Ovary (tissue), 9 donors: Measurements from ENCODE around the gene MAP3K7. TPM values are rescaled to one million over a fixed set of nuclear protein-coding genes. Genes with fewer than 3 reads are reported as not detected.

Experiments used
- DNase-seq, 5 donors: peaks; one replicate each; pipeline ENCODE4 v3.0.0-alpha.2; 2019 to 2020
- H3K27ac ChIP-seq, 2 donors: fragments of 200-600 bp; one replicate each; pipeline versions ENCODE4 v1.5.1 to v1.8.0; 2019 to 2022
- H3K27me3 ChIP-seq: fragments of 200-600 bp; one replicate; pipeline ENCODE4 v1.8.0; 2022
- H3K36me3 ChIP-seq: fragments of 200-600 bp; sonication (generic); one replicate; pipeline ENCODE4 v1.5.1; 2019
- H3K4me1 ChIP-seq: one replicate; pipeline ENCODE4 v1.8.1; 2013; ENCODE audit warnings: mild to moderate bottlenecking, moderate library complexity; ENCODE audit not compliant: insufficient read depth
- H3K4me3 ChIP-seq: fragments of 200-600 bp; sonication (generic); one replicate; pipeline ENCODE4 v1.5.1; 2017
- H3K9me3 ChIP-seq, 2 donors: fragments of 200-600 bp in 1 of 2; sonication (generic) in 1 of 2; one replicate each; pipeline versions ENCODE4 v1.5.1 to v1.8.1; 2013 to 2019; ENCODE audit warnings: mild to moderate bottlenecking in 1 of 2, moderate library complexity in 1 of 2
- EP300 ChIP-seq: sonication (generic); formaldehyde crosslinking; IDR thresholded peaks from one replicate; pipeline ENCODE4 v1.6.1; 2017; ENCODE audit warnings: antibody characterized with exemption
- POLR2A ChIP-seq: fragments of 450-650 bp; IDR thresholded peaks from one replicate; pipeline ENCODE4 v1.6.1; 2017; ENCODE audit warnings: antibody characterized with exemption, mild to moderate bottlenecking, moderate library complexity
- WGBS, 3 donors: extraction: QIAGEN DNeasy Blood & Tissue Kit in 1 of 3; methylation state at CpG; one replicate each; pipeline versions ENCODE4 v1.1.5 to v1.1.7; 2013 to 2017; 5-methylcytosine and 5-hydroxymethylcytosine counted together
- intact Hi-C, 4 donors: fragments of 100-400 bp; cut with DNase I; formaldehyde crosslinking; loops; one replicate each; pipeline versions ENCODE4 v1.11.0 to v1.15.1; 2022 to 2023
- polyA plus RNA-seq, 2 donors: library from polyadenylated mRNA; stranded (reverse); fragments of 200-250 nt in 1 of 2; fragments of 350-450 nt in 1 of 2; fragmentation: Illumina TruSeq in 1 of 2; extraction: RNeasy Lipid Tissue Mini Kit (QIAGEN cat#74804) in 1 of 2; gene quantifications; one replicate each; pipeline ENCODE4 v1.2.3, GENCODE V29; 2013 to 2014
- total RNA-seq, 7 donors: library from RNA; depleted of rRNA in 2 of 7; stranded (reverse); fragments of >200 nt in 2 of 7; fragmentation: NEBNext Ultra II Directional in 3 of 7; extraction: Animal tissue kit (Norgen Biotek cat#: 25700) in 3 of 7; gene quantifications; one replicate each; pipeline versions ENCODE4 v1.1.0 to v1.2.4, GENCODE V29; 2016 to 2023
- TF ChIP-seq, protein P1 (sequence below), 3 donors: fragments of 450-650 bp in 2 of 3; fragments of 200-600 bp in 1 of 3; IDR thresholded peaks; one replicate each; pipeline versions ENCODE4 v1.5.1 to v1.8.0; 2016 to 2022; ENCODE audit warnings: antibody characterized with exemption in 3 of 3, mild to moderate bottlenecking in 1 of 3
- donor health status: DM: no; HTN: no; CAD: no; lungs with moderate emphysema.
- donor health status: DM: no; HTN: no; CAD: no.
- donor health status: Bipolar disorder and iron deficiency.
- donor health status: DM: yes; HTN: yes; CAD: no.
- donor health status: DM: no; HTN: no; CAD: no.
- donor health status: DM: yes; HTN: yes; CAD: no.

Gene MAP3K7
- total and polyA plus RNA-seq, 9 donors: 14.1 to 30.5 (median 24.9) TPM

GRCh38 chr6:90472716-90473115 is 114.2 kb downstream of the MAP3K7 start:
- 89 to 94% (median 90%) methylated on average over 9 of the region's 9 CpGs for WGBS, 3 donors
- no peak for TF ChIP-seq EP300
- TF ChIP-seq POLR2A: no peak

DNA sequence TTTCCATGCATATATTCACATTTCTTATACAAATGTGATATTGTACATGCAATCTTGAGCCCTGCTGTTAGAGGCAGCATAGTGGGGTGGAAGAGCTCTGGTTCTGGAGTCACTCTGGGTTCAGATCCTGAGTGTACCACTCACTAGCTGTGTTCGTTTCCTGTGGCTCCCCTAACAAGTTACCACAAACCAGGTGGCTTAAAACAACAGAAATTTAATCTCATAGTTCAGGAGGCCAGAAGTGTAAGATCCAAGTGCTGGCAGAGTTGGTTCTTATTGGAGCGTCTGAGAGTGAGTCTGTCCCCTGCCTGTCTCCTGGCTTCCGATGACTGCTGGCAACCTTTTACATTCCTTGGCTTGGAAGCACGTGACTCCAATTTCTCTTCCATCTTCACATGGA is 115.6 kb downstream of the MAP3K7 start:
- DNase-seq: no peak
- H3K27me3 ChIP-seq: no peaks in the 10 kb centered on the region
- no peak for TF ChIP-seq POLR2A
- no peak for TF ChIP-seq EP300
- TF ChIP-seq, protein P1, sequence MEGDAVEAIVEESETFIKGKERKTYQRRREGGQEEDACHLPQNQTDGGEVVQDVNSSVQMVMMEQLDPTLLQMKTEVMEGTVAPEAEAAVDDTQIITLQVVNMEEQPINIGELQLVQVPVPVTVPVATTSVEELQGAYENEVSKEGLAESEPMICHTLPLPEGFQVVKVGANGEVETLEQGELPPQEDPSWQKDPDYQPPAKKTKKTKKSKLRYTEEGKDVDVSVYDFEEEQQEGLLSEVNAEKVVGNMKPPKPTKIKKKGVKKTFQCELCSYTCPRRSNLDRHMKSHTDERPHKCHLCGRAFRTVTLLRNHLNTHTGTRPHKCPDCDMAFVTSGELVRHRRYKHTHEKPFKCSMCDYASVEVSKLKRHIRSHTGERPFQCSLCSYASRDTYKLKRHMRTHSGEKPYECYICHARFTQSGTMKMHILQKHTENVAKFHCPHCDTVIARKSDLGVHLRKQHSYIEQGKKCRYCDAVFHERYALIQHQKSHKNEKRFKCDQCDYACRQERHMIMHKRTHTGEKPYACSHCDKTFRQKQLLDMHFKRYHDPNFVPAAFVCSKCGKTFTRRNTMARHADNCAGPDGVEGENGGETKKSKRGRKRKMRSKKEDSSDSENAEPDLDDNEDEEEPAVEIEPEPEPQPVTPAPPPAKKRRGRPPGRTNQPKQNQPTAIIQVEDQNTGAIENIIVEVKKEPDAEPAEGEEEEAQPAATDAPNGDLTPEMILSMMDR (IDR thresholded peaks at IDR 0.05): no peak
- peaks cover 5% of the 10 kb centered on the region for H3K4me1 ChIP-seq
- H3K27ac ChIP-seq: no peak overlapping the region
- no peaks in the 10 kb centered on the region for H3K9me3 ChIP-seq
- no peaks in the 10 kb centered on the region for H3K36me3 ChIP-seq
- no peak overlapping the region for H3K4me3 ChIP-seq
- WGBS, 3 donors: 48 to 58% (median 49%) methylated on average over 4 of the region's 4 CpGs
- intact Hi-C loops: loop anchor here in 2 of 4 donors (10.0 kb wide), 3 partner anchors 66 to 176 kb away; partner anchors contain the start of gene BACH2 (in 2 of the 2)

More at GRCh38 chr6:90472716-90473115, 114.2 kb downstream of the MAP3K7 start:
- Histone ChIP-seq H3K27me3 (no peaks in the 10 kb centered on the region), H3K27ac (no peak overlapping the region), H3K36me3 (no peaks in the 10 kb centered on the region), H3K9me3 (no peaks in the 10 kb centered on the region), H3K4me1 (peaks cover 5% of the 10 kb centered on the region), H3K4me3 (no peak overlapping the region)
- intact Hi-C loops: loop anchor here in 2 of 4 donors (10.0 kb wide), 3 partner anchors 68 to 178 kb away; partner anchors contain the start of gene BACH2 (in 2 of the 2)
- DNase-seq: no peak

- H3K36me3 ChIP-seq: no peaks in the 10 kb centered on the region
- no peak overlapping the region for H3K27ac ChIP-seq
- H3K4me1 ChIP-seq: peaks cover 5% of the 10 kb centered on the region
- TF ChIP-seq EP300: no peak
- TF ChIP-seq, protein P1 (IDR thresholded peaks at IDR 0.05): no peak
- TF ChIP-seq POLR2A: no peak
- peak in 3 of 5 donors; percentile 55 to 61 (median 58) for DNase-seq
- intact Hi-C loops: loop anchor here in 2 of 4 donors (10.0 kb wide), 3 partner anchors 65 to 175 kb away; partner anchors contain the start of gene BACH2 (in 2 of the 2)
- no peaks in the 10 kb centered on the region for H3K27me3 ChIP-seq
- H3K4me3 ChIP-seq: no peak overlapping the region
- no peaks in the 10 kb centered on the region for H3K9me3 ChIP-seq
- WGBS, 3 donors: 47 to 51% (median 51%) methylated on average over 2 of the region's 2 CpGs
Observed at GRCh38 chr6:90469906-90470305, 117.0 kb downstream of the MAP3K7 start.

DNA sequence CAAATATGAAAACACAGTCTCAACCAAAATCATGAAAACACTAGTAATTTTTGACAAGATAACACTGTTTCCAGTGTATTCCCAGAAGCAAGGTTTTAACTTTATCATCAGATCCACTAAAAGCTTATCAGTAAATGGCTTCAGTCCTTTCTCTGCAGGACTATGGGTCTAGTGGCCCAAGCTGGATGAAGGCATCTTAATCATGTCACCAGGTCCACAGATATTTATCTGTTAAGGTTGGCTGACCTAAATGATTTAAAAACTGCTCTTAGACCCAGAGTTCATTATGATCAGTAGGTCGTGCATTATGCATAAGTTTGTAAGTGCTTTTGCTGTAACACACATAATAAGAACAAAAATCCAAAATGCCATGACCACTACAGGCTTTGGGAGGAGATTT is 118.0 kb downstream of the MAP3K7 start:
- Histone ChIP-seq H3K4me3 (no peak overlapping the region), H3K27me3 (no peaks in the 10 kb centered on the region), H3K9me3 (no peaks in the 10 kb centered on the region), H3K36me3 (no peaks in the 10 kb centered on the region), H3K4me1 (peaks cover 5% of the 10 kb centered on the region), H3K27ac (no peak overlapping the region)
- TF ChIP-seq POLR2A: no peak
- TF ChIP-seq, protein P1 (IDR thresholded peaks at IDR 0.05): no peak
- no peak for TF ChIP-seq EP300
- intact Hi-C loops: no loop called here
- 77 to 97% (median 80%) methylated on average over 1 of the region's 1 CpG for WGBS, 3 donors
- DNase-seq: no peak

- no peaks in the 10 kb centered on the region for H3K9me3 ChIP-seq
- intact Hi-C loops: no loop called here
- no peaks in the 10 kb centered on the region for H3K27me3 ChIP-seq
- no peak for DNase-seq
- no peaks in the 10 kb centered on the region for H3K36me3 ChIP-seq
- H3K4me1 ChIP-seq: peaks cover 5% of the 10 kb centered on the region
- WGBS, 3 donors: 90 to 91% (median 90%) methylated on average over 7 of the region's 7 CpGs
- no peak overlapping the region for H3K4me3 ChIP-seq
- TF ChIP-seq POLR2A (no peak), EP300 (no peak)
- TF ChIP-seq, protein P1 (IDR thresholded peaks at IDR 0.05): no peak
- no peak overlapping the region for H3K27ac ChIP-seq
Observed at GRCh38 chr6:90468080-90468479, 118.8 kb downstream of the MAP3K7 start.
